ENCODE data around the gene CNKSR2.

CNKSR2 gene

DNA sequence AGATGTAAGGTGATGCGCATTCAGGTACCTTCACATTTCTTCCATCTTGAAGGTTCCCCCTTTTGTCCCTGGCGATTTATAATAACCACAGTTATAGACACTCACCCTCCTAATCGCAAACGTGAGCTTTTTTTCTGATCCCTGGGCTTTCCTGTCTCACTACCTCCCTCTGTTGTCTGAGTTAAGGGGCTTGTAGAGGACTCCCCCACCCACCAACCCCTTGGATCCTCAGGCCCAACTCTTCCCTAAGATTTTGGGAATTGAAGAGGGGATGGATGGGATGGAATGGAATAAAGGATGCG, 1.4 kb downstream of the CNKSR2 start:
- TF ChIP-seq, protein P1, sequence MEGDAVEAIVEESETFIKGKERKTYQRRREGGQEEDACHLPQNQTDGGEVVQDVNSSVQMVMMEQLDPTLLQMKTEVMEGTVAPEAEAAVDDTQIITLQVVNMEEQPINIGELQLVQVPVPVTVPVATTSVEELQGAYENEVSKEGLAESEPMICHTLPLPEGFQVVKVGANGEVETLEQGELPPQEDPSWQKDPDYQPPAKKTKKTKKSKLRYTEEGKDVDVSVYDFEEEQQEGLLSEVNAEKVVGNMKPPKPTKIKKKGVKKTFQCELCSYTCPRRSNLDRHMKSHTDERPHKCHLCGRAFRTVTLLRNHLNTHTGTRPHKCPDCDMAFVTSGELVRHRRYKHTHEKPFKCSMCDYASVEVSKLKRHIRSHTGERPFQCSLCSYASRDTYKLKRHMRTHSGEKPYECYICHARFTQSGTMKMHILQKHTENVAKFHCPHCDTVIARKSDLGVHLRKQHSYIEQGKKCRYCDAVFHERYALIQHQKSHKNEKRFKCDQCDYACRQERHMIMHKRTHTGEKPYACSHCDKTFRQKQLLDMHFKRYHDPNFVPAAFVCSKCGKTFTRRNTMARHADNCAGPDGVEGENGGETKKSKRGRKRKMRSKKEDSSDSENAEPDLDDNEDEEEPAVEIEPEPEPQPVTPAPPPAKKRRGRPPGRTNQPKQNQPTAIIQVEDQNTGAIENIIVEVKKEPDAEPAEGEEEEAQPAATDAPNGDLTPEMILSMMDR (IDR thresholded peaks at IDR 0.05; ENCODE audit: extremely low read depth, missing control alignments), result no peak
- peak; percentile 4 for DNase-seq (ENCODE audit: low spot score)

DNA sequence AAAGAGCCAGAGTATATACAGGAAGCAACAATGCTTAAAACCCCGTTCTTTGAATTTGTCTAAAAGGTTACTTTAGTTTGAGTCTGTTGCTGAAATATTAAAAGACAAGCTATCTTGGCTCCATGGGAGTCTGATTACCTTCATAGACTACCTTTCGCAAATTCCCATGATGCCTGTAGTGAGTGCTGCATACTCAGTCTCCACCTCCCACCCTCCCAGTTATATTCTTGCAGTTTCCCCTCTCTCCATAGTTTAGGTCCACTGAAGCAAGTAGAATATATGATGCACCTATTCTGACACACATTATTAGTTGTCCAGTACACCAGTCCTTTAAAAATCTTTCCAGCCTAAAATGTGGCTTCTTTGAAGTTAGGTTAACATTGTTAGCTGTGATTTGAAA, 2.4 kb downstream of the CNKSR2 start:
- no peak for DNase-seq (ENCODE audit: low spot score)
- TF ChIP-seq, protein P1 (IDR thresholded peaks at IDR 0.05; ENCODE audit: extremely low read depth, missing control alignments), result no peak

DNA sequence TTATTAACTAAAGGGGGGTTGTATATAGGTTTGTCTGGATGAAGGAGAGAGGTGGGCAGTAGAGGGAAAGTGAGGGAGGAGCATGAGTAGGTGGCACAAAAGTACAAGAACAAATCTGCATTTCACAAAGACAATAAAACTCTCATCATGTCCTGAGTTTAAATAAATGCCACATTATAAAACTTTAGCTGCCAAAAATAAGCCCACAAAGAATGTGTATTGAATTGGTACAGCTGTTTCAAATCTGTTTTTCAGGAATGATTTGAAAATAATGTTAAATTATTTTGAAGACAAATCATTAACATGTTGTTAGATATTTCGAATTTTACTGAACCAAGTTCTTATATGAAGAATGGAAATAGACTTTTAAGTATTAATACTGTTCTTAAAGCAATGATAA, 5.8 kb downstream of the CNKSR2 start:
- TF ChIP-seq, protein P1 (IDR thresholded peaks at IDR 0.05; ENCODE audit: extremely low read depth, missing control alignments), result no peak
- no peak for DNase-seq (ENCODE audit: low spot score)

DNA sequence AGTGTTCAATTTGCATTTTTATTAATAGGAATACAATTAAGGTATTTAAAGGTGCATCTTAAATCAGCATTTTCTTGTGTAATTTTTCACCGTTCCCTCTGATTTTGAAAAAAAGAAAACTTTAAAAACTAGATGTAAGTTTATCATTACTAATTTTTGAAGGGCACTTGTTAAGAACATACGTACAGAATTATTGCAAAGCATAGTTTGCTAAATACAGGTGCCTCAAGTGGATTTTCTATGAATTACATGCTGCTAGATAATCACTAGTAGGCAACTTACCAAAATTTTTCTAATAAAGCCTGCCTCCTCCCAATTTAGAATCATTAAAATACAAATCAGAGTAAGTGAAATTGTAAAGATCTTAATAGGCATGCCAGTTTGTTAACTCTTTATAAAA, 8.5 kb downstream of the CNKSR2 start:
- TF ChIP-seq, protein P1 (IDR thresholded peaks at IDR 0.05; ENCODE audit: extremely low read depth, missing control alignments), result no peak
- DNase-seq (ENCODE audit: low spot score), result no peak

DNA sequence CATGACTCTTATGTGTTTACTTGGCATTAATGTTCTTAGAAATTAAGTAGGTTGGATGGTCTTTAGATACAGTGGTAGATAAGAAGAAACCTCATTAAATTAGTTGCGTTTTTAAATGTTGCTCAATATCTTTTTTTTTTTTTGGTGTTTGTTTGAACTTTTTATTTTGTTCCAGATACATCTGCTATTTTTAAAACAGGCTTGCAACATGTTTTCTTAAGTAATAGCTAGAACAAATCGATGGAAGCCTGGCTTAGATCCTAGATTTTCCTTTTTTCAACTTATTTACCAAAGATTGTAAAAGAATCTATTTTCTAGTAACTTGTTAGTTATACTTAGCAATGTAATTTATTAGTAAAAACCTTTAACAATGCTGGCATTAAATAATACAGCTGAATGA, 9.3 kb downstream of the CNKSR2 start:
- TF ChIP-seq, protein P1 (IDR thresholded peaks at IDR 0.05; ENCODE audit: extremely low read depth, missing control alignments), result no peak
- DNase-seq (ENCODE audit: low spot score), result no peak

DNA sequence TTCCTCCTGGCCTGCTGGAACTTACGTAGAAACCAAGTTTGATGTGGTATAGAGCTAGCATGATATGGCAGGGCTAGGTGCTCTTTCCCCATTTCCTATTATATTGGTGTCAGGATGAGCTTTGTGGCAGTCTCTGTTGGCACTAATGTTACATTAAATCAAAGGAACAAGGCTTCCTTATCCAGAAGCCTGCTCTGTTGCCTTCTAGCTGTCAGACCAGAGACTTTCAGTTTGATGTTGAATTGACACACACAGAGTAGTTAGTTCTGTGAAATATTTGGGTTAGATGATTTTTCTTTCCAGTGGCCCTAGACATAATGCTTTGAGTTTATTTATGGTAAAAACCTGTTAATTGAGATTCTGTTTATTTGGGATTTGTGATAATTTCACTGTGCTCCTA, 10.0 kb downstream of the CNKSR2 start:
- TF ChIP-seq, protein P1 (IDR thresholded peaks at IDR 0.05; ENCODE audit: extremely low read depth, missing control alignments), result no peak

DNA sequence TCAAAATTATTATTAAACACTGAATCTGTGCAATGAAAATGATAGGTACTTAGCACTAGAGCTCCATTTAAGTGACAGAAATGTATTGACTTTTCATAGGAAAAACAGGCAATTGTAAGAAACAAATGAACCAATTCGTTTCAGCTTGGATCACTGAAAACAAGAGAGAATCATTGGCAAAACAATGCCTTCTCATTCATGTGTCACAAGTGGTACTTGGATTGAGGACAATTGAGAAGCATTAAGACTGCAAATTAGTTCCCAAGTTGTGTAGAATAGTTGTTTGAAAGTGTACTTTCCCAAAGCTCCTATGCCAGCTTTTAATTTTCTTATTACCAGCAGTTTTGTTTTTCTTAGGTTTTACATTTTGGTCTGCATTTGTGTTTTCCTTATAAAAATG, 20.6 kb downstream of the CNKSR2 start:
- no peak for DNase-seq (ENCODE audit: low spot score)
- TF ChIP-seq, protein P1 (IDR thresholded peaks at IDR 0.05; ENCODE audit: extremely low read depth, missing control alignments), result no peak

More for the DNA sequence above, 10.0 kb downstream of the CNKSR2 start:
- no peak for DNase-seq (ENCODE audit: low spot score)

All from GM20000 (cell line).